Suprapubic skin (tissue), 4 donors: ENCODE measurements around the gene ZEB2. TPM values are rescaled to one million over a fixed set of nuclear protein-coding genes. Genes with fewer than 3 reads are reported as not detected.

Experiments used
- DNase-seq, 2 donors: peaks; one replicate each; pipeline ENCODE4 v3.0.0-alpha.2; 2019; ENCODE audit warnings: low spot score in 2 of 2
- H3K27ac ChIP-seq: fragments of 200-600 bp; sonication (generic); one replicate; pipeline ENCODE4 v1.5.1; 2019
- H3K27me3 ChIP-seq: fragments of 200-600 bp; sonication (generic); one replicate; pipeline ENCODE4 v1.5.1; 2019
- H3K36me3 ChIP-seq: fragments of 200-600 bp; sonication (generic); one replicate; pipeline ENCODE4 v1.5.1; 2019
- H3K4me1 ChIP-seq: fragments of 200-600 bp; sonication (generic); one replicate; pipeline ENCODE4 v1.5.1; 2019
- H3K4me3 ChIP-seq: fragments of 200-600 bp; sonication (generic); one replicate; pipeline ENCODE4 v1.5.1; 2019; ENCODE audit warnings: mild to moderate bottlenecking
- H3K9me3 ChIP-seq: fragments of 200-600 bp; sonication (generic); one replicate; pipeline ENCODE4 v1.5.1; 2019
- CTCF ChIP-seq, 2 donors: fragments of 200-600 bp in 1 of 2; fragments of 450-650 bp in 1 of 2; sonication (generic) in 1 of 2; IDR thresholded peaks; one replicate each; pipeline ENCODE4 v1.5.1; 2016 to 2019; ENCODE audit warnings: antibody characterized with exemption in 2 of 2, mild to moderate bottlenecking in 1 of 2, moderate library complexity in 1 of 2
- EP300 ChIP-seq: sonication (generic); formaldehyde crosslinking; IDR thresholded peaks from one replicate; pipeline ENCODE4 v1.6.1; 2017; ENCODE audit warnings: antibody characterized with exemption
- POLR2A ChIP-seq, 2 donors: fragments of 450-650 bp; IDR thresholded peaks; one replicate each; pipeline ENCODE4 v1.6.1; 2017; ENCODE audit warnings: antibody characterized with exemption in 2 of 2, mild to moderate bottlenecking in 2 of 2, moderate library complexity in 2 of 2
- POLR2AphosphoS5 ChIP-seq, 3 donors: sonication (generic); formaldehyde crosslinking; IDR thresholded peaks; one replicate each; pipeline ENCODE4 v1.6.1; 2017; ENCODE audit warnings: antibody characterized with exemption in 3 of 3
- WGBS: methylation state at CpG from one replicate; pipeline ENCODE4 v1.1.5; 2018; 5-methylcytosine and 5-hydroxymethylcytosine counted together
- total RNA-seq, 4 donors: library from RNA; depleted of rRNA; stranded (reverse); fragments of >200 nt; gene quantifications; one replicate each; pipeline ENCODE4 v1.1.0, GENCODE V29; 2016

ZEB2 gene
- total RNA-seq, 4 donors from 2014 or later = 16.3 to 43.7 (median 34.5) TPM

- H3K4me3 ChIP-seq = no peak overlapping the region
- H3K4me1 ChIP-seq = no peaks in the 10 kb centered on the region
- H3K27me3 ChIP-seq = no peaks in the 10 kb centered on the region
- peak overlapping the region; percentile 70 for H3K27ac ChIP-seq
- H3K9me3 ChIP-seq = no peaks in the 10 kb centered on the region
- WGBS = 92% methylated on average over 5 of the region's 5 CpGs
- TF ChIP-seq EP300 (no peak), POLR2AphosphoS5 (IDR thresholded peaks at IDR 0.05) (peak in 2 of 3 donors; percentile 40 to 42)
- DNase-seq = peak; percentile 79 to 82
- H3K36me3 ChIP-seq = no peaks in the 10 kb centered on the region
Observed at GRCh38 chr2:144414324-144414845, 105.5 kb downstream of the ZEB2 start.

GRCh38 chr2:144412709-144413108, 107.2 kb downstream of the ZEB2 start:
- no peaks in the 10 kb centered on the region for H3K9me3 ChIP-seq
- no peaks in the 10 kb centered on the region for H3K4me1 ChIP-seq
- TF ChIP-seq POLR2AphosphoS5 (IDR thresholded peaks at IDR 0.05) (peak in 1 of 3 donors; percentile 42), POLR2A (IDR thresholded peaks at IDR 0.05) (no peak)
- H3K27me3 ChIP-seq = no peaks in the 10 kb centered on the region
- no peak overlapping the region for H3K4me3 ChIP-seq
- no peak for DNase-seq
- WGBS = 90% methylated on average over 2 of the region's 2 CpGs
- H3K27ac ChIP-seq = no peak overlapping the region
- H3K36me3 ChIP-seq = no peaks in the 10 kb centered on the region

- peaks cover 1% of the 10 kb centered on the region for H3K4me1 ChIP-seq
- H3K27ac ChIP-seq = no peak overlapping the region
- DNase-seq = no peak
- no peak overlapping the region for H3K4me3 ChIP-seq
- H3K36me3 ChIP-seq = no peaks in the 10 kb centered on the region
- TF ChIP-seq POLR2A (IDR thresholded peaks at IDR 0.05) (no peak), EP300 (no peak), CTCF (IDR thresholded peaks at IDR 0.05) (no peak), POLR2AphosphoS5 (IDR thresholded peaks at IDR 0.05) (no peak)
- H3K9me3 ChIP-seq = no peaks in the 10 kb centered on the region
- WGBS = 80% methylated on average over 7 of the region's 7 CpGs
- no peaks in the 10 kb centered on the region for H3K27me3 ChIP-seq
Observed at GRCh38 chr2:144411473-144411872, 108.4 kb downstream of the ZEB2 start.

GRCh38 chr2:144409241-144409640, 110.7 kb downstream of the ZEB2 start:
- H3K9me3 ChIP-seq = no peaks in the 10 kb centered on the region
- no peak overlapping the region for H3K4me3 ChIP-seq
- no peak for TF ChIP-seq POLR2A (IDR thresholded peaks at IDR 0.05)
- TF ChIP-seq POLR2AphosphoS5 (IDR thresholded peaks at IDR 0.05) = no peak
- TF ChIP-seq CTCF (IDR thresholded peaks at IDR 0.05) = no peak
- no peak for TF ChIP-seq EP300
- no peak for DNase-seq
- H3K27me3 ChIP-seq = no peaks in the 10 kb centered on the region
- no peak overlapping the region for H3K27ac ChIP-seq
- peaks cover 4% of the 10 kb centered on the region for H3K4me1 ChIP-seq
- no peaks in the 10 kb centered on the region for H3K36me3 ChIP-seq

- no peak for TF ChIP-seq CTCF (IDR thresholded peaks at IDR 0.05)
- TF ChIP-seq EP300 = no peak
- no peak for TF ChIP-seq POLR2A (IDR thresholded peaks at IDR 0.05)
- no peak for TF ChIP-seq POLR2AphosphoS5 (IDR thresholded peaks at IDR 0.05)
- H3K4me3 ChIP-seq = no peak overlapping the region
- peaks cover 4% of the 10 kb centered on the region for H3K27me3 ChIP-seq
- no peak overlapping the region for H3K27ac ChIP-seq
- no peak for DNase-seq
- no peaks in the 10 kb centered on the region for H3K36me3 ChIP-seq
- H3K9me3 ChIP-seq = no peaks in the 10 kb centered on the region
- peaks cover 9% of the 10 kb centered on the region for H3K4me1 ChIP-seq
Observed at GRCh38 chr2:144407262-144407661, 112.7 kb downstream of the ZEB2 start.

- no peak for TF ChIP-seq CTCF (IDR thresholded peaks at IDR 0.05)
- TF ChIP-seq POLR2A (IDR thresholded peaks at IDR 0.05) = no peak
- TF ChIP-seq EP300 = no peak
- TF ChIP-seq POLR2AphosphoS5 (IDR thresholded peaks at IDR 0.05) = no peak
- Histone ChIP-seq H3K4me1 (peaks cover 9% of the 10 kb centered on the region), H3K27me3 (peaks cover 4% of the 10 kb centered on the region), H3K9me3 (no peaks in the 10 kb centered on the region), H3K4me3 (no peak overlapping the region), H3K27ac (no peak overlapping the region), H3K36me3 (no peaks in the 10 kb centered on the region)
- no peak for DNase-seq
- WGBS = 51% methylated on average over 5 of the region's 5 CpGs
Observed at GRCh38 chr2:144405982-144406788, 113.7 kb downstream of the ZEB2 start.
